BE2C (cell line): ENCODE measurements around the gene DNAJB13.

Experiments
- DNase-seq: peaks from one replicate; pipeline ENCODE4 v3.0.0-alpha.2; 2020
- H3K27me3 ChIP-seq: fragments of 250-450 bp; sonication (Bioruptor Pico); 2 replicates; pipeline ENCODE4 v1.5.1; 2020; ENCODE audit warnings: mild to moderate bottlenecking
- H3K36me3 ChIP-seq: fragments of 250-450 bp; sonication (Bioruptor Pico); 2 replicates; pipeline ENCODE4 v1.5.1; 2020; ENCODE audit warnings: mild to moderate bottlenecking
- H3K4me1 ChIP-seq: fragments of 250-450 bp; sonication (Bioruptor Pico); 2 replicates; pipeline ENCODE4 v1.5.1; 2020
- H3K4me3 ChIP-seq: 2 replicates; pipeline ENCODE4 v1.5.1; 2011; ENCODE audit warnings: low read depth, low read length
- H3K9me3 ChIP-seq: fragments of 250-450 bp; sonication (Bioruptor Pico); 2 replicates; pipeline ENCODE4 v1.5.1; 2020
- TF ChIP-seq, protein P1 (sequence below): IDR thresholded peaks from 2 replicates; pipeline ENCODE4 v1.5.1; 2012; ENCODE audit warnings: mild to moderate bottlenecking, low read depth, low read length

DNAJB13 gene

DNA sequence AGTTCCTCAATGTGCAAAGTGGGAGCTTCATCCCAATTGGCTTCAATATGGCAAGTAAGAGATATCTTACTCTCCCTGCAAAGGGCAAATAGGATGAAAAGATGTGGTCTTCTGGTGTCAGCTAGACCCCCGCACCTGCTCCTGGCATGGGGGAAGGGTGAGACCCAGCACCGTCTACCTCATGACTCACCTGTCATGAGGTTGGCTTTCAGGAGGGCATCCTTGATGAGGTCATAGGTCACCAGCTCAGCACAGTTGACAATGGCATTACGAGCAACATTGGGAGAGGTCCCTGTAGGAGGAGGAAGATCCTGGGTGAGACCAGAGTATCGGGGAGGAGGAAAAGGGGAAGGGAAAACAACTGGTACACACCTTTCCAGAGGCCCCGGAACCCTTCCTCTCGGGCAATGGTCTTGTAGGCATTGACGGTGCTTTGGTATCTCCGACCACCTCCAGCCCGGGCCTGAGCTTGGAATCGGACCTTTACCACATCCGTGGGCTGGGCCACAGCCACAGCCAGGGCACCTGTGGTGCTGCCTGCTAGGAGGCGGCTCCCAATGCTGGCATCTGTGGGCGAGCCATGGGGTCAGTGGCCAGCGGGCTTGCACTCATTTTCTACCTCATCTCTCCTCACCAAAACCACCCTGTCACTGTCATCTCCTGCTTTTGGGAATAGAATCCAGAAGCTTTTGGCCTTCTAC, 25.8 kb downstream of the DNAJB13 start:
- Histone ChIP-seq H3K4me3 (no peak overlapping the region), H3K9me3 (no peaks in the 10 kb centered on the region), H3K36me3 (peaks cover 65% of the 10 kb centered on the region), H3K4me1 (no peaks in the 10 kb centered on the region; the same call in 1 of the 2 replicates), H3K27me3 (no peaks in the 10 kb centered on the region)
- no peak for DNase-seq
- TF ChIP-seq, protein P1, sequence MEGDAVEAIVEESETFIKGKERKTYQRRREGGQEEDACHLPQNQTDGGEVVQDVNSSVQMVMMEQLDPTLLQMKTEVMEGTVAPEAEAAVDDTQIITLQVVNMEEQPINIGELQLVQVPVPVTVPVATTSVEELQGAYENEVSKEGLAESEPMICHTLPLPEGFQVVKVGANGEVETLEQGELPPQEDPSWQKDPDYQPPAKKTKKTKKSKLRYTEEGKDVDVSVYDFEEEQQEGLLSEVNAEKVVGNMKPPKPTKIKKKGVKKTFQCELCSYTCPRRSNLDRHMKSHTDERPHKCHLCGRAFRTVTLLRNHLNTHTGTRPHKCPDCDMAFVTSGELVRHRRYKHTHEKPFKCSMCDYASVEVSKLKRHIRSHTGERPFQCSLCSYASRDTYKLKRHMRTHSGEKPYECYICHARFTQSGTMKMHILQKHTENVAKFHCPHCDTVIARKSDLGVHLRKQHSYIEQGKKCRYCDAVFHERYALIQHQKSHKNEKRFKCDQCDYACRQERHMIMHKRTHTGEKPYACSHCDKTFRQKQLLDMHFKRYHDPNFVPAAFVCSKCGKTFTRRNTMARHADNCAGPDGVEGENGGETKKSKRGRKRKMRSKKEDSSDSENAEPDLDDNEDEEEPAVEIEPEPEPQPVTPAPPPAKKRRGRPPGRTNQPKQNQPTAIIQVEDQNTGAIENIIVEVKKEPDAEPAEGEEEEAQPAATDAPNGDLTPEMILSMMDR, result no peak

DNA sequence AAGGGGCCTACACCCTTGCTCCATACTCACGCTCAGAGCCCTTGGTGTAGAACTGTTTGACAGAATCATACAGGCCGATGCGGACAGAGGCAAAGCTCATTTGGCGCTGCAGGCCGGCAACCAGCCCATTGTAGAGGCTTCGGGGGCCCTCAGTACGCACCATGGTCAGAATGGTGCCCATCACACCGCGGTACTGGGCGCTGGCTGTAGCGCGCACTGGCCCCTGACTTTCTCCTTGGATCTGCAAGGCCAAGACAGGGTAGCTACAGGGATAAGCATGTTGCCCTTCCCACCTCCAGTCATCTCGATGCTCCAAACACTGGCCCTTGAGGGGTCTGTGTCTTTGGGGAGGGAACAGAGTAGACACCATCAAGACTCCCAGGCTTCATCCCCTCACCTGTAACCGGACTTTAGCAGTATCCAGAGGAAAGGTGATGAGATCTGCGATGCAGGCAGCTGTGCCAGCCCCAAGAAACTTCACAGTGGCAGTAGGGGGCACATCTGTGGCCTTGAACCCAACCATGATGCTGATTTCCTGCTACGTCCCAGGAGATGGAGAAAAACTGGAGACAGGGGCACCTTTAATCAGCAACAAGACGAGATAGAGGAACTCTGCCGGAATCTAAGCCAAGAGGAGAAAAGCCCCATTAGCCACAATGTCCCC, 27.2 kb downstream of the DNAJB13 start:
- Histone ChIP-seq H3K9me3 (no peaks in the 10 kb centered on the region), H3K4me1 (no peaks in the 10 kb centered on the region; the same call in 1 of the 2 replicates), H3K36me3 (peaks cover 65% of the 10 kb centered on the region), H3K4me3 (no peak overlapping the region), H3K27me3 (no peaks in the 10 kb centered on the region)
- TF ChIP-seq, protein P1, result no peak
- no peak for DNase-seq

DNA sequence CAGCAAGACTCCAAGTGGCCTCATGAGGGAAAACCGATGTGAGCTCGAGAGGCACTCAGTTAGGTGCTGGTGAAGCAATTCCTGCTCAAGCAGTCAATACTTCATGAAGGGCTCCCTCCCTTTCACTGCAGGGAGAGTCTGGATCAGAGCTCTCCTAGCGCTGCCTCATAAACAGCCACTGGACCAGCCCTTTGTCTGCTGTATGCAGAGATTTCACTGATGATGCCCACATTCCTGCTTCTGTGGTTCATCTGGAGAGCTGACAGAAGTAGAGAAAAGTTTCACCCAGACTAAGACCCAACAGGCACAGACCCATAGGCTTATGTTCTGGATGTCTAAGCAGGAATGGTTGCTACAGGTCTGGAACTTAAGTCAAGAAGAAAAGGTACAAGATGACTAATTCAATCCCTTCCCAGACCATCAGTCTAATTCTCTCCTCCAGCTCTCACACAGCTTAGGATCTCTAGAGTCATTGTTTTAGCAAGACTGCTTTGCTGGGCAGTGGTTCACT, 27.8 kb downstream of the DNAJB13 start:
- H3K36me3 ChIP-seq, result peaks cover 65% of the 10 kb centered on the region
- DNase-seq, result no peak

DNA sequence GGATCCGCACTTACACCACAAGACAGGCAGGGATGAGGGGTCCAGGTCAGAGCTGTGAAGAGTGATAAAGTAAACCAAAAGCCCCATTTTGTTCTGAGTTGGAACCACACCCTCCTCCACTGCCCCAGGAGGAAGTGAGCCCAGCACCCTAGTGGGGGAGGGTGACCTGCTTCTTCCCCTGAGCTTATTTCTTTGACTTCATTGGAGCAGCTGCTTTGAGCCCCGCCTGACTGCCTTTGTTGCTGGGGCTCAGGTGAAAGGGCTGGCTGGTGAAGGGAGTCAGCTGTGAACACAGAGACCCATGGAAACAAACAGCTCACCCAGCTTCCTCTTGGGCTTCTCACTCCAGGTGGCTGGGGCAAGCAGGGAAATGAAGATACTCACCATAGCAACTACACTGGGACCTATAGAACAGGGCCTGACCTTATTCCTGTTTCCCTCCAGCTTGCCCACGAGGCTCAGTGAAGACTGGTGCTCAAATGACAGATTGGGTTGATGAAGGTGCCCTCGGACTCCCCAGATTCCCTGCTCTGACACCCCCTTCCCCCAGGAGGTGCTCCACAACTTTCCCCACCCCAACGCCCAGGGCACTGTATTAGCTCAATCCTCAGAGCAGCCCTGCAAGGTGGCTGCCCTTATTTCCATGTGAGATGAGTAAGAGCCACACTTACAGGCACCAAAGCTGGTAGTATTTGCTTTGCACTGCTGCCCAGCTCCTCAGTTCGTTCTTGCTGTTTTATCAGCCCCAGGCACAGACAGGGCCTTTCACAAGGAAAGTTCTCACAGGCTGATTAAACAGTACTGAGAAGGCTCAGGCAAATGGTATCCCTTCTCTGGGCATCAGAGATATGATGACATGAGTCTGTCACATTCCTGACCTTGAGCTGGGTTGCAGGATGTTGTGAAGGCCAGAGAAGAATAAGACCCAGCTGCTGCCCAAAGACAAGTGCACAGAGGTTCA, 29.5 kb downstream of the DNAJB13 start:
- no peaks in the 10 kb centered on the region for H3K9me3 ChIP-seq
- peaks cover 5% of the 10 kb centered on the region; the same call in 1 of the 2 replicates for H3K4me1 ChIP-seq
- no peak for DNase-seq

More for the DNA sequence above, 27.8 kb downstream of the DNAJB13 start:
- TF ChIP-seq, protein P1, result no peak
- no peaks in the 10 kb centered on the region for H3K27me3 ChIP-seq
- no peaks in the 10 kb centered on the region for H3K9me3 ChIP-seq
- H3K4me1 ChIP-seq, result no peaks in the 10 kb centered on the region; the same call in 1 of the 2 replicates
- H3K4me3 ChIP-seq, result no peak overlapping the region

DNA sequence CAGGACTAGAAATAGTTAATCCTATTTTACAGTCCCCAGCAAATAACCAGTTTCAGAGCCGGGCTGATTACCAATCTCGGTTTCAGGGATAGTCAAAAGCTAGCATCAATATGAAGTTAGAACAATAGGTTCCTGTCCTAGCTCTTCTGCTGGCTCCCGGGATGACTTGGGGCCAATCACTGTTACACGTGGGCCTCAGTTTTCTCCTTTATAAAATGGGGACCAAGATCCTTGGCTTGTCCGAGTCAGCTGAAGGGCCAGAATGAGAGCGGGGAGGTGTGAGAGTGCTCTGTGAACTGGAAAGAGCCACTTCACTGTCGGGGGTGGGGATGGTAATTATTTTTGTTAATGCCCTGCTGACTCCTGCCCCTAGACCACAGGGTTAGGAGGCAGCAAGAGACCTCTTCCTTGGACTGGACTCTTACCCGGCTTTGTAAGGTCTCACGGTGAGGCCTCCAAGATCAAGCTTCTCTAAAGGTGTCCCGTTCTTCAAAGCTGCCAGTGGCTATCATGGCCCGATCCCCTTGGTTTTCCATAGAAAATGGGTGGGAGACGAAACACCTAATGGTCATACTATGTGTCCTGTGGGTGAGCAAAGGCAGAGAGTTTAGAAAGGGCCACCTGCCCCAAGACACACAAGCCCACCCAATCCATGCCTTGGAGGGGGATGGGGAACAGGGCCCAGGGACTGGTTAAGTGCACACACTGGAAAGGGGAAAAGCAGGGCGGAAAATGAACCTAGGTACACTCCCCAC, 30.4 kb downstream of the DNAJB13 start:
- H3K36me3 ChIP-seq, result peaks cover 47% of the 10 kb centered on the region
- peak overlapping the region; percentile 90 for H3K4me3 ChIP-seq
- no peaks in the 10 kb centered on the region for H3K27me3 ChIP-seq
- peaks cover 5% of the 10 kb centered on the region; the same call in 1 of the 2 replicates for H3K4me1 ChIP-seq
- no peak for DNase-seq
- H3K9me3 ChIP-seq, result no peaks in the 10 kb centered on the region
- TF ChIP-seq, protein P1, result no peak

More for the DNA sequence above, 29.5 kb downstream of the DNAJB13 start:
- H3K36me3 ChIP-seq, result peaks cover 55% of the 10 kb centered on the region
- no peak overlapping the region for H3K4me3 ChIP-seq
- TF ChIP-seq, protein P1, result no peak
- no peaks in the 10 kb centered on the region for H3K27me3 ChIP-seq
